Liver (tissue), 3 donors: Measurements from ENCODE around the gene RTN4R.
A peak's percentile ranks its signal among the peaks of the same experiment; 100 is the strongest.

ENCODE experiments used
- CTCF ChIP-seq: fragments of 150-350 bp; IDR thresholded peaks from 2 replicates; pipeline ENCODE4 v1.5.1; 2017; ENCODE audit warnings: improper control_type of control experiment, low read depth, low read length; ENCODE audit not compliant: missing input control
- FOXA1 ChIP-seq: IDR thresholded peaks from 2 replicates; pipeline ENCODE4 v1.6.1; 2016; ENCODE audit warnings: antibody characterized with exemption
- GABPA ChIP-seq, 2 donors: IDR thresholded peaks in 1 of 2; conservative IDR thresholded peaks in 1 of 2; 2 replicates each; pipeline ENCODE4 v1.6.1; 2016; ENCODE audit warnings: antibody characterized with exemption in 2 of 2, mild to moderate bottlenecking in 1 of 2, moderate library complexity in 1 of 2
- HNF4A ChIP-seq, 2 donors: conservative IDR thresholded peaks; 2 replicates each; pipeline ENCODE4 v1.6.1; 2016; ENCODE audit warnings: antibody characterized with exemption in 2 of 2, mild to moderate bottlenecking in 2 of 2
- JUND ChIP-seq, 2 donors: IDR thresholded peaks; 2 replicates each; pipeline ENCODE4 v1.6.1; 2016; ENCODE audit warnings: antibody characterized with exemption in 2 of 2
- MAX ChIP-seq: IDR thresholded peaks from 2 replicates; pipeline ENCODE4 v1.6.1; 2016; ENCODE audit warnings: antibody characterized with exemption
- RAD21 ChIP-seq, 2 donors: IDR thresholded peaks; 2 replicates each; pipeline ENCODE4 v1.6.1; 2016; ENCODE audit warnings: antibody characterized with exemption in 2 of 2, mild to moderate bottlenecking in 2 of 2
- REST ChIP-seq: IDR thresholded peaks from 2 replicates; pipeline ENCODE4 v1.6.1; 2016; ENCODE audit warnings: antibody characterized with exemption, mild to moderate bottlenecking
- RXRA ChIP-seq, 2 donors: IDR thresholded peaks; 2 replicates each; pipeline ENCODE4 v1.6.1; 2017 to 2018; ENCODE audit warnings: antibody characterized with exemption in 2 of 2, mild to moderate bottlenecking in 1 of 2
- TAF1 ChIP-seq: conservative IDR thresholded peaks from 2 replicates; pipeline ENCODE4 v1.6.1; 2016; ENCODE audit warnings: antibody characterized with exemption, mild to moderate bottlenecking
- YY1 ChIP-seq: IDR thresholded peaks from 2 replicates; pipeline ENCODE4 v1.6.1; 2016; ENCODE audit warnings: antibody characterized with exemption, mild to moderate bottlenecking
- ZBTB33 ChIP-seq: IDR thresholded peaks from 2 replicates; pipeline ENCODE4 v1.6.1; 2016; ENCODE audit warnings: antibody characterized with exemption
- donor health status: healthy.
- donor health status: healthy.

DNA sequence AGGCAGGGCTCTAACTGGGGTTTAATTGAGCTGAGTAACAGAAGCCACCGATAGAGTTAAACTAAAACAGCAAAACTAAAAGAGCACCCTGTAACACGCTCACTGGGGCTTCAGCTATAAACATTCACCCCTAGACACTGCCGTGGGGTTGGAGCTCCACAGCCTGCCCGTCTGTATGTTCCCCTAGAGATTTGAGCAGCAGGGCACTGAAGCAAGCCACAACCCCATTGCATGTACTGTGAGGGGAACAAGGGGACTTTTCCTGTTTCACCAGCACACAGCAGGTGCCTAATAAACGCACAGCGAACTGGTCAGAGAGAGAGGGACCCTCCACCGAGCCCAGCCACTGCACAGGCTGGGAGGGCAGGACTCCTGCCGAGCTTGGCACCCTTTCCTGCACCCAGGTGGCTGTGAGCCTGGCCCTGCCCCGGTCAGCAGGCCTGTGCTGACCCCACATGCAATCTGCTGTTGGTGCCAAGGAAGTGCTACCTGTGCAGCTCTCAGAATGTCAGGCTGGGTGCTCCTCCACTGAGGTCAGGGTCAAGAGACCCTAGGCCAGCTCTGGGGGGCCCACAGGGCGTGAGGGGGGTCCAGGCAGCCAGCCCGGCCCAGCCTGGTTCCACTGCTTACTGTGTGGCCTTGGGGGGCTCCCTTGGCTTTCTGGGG is 31.9 kb downstream of the RTN4R start:
- TF ChIP-seq TAF1 = no peak
- TF ChIP-seq CTCF = no peak
- no peak for TF ChIP-seq GABPA (IDR thresholded peaks at IDR 0.05 in 1 of 2, conservative IDR thresholded peaks at IDR 0.05 in 1 of 2)
- no peak for TF ChIP-seq REST
- TF ChIP-seq MAX = no peak
- TF ChIP-seq RAD21 (IDR thresholded peaks at IDR 0.05) = peak in 1 of 2 donors; percentile 10
- no peak for TF ChIP-seq JUND (IDR thresholded peaks at IDR 0.05)
- TF ChIP-seq ZBTB33 = no peak
- TF ChIP-seq FOXA1 = no peak
- TF ChIP-seq HNF4A (conservative IDR thresholded peaks at IDR 0.05) = peak in 1 of 2 donors; percentile 40
- no peak for TF ChIP-seq YY1
- TF ChIP-seq RXRA (IDR thresholded peaks at IDR 0.05) = peak; percentile 26 to 75
